ENCODE data around the gene CDC40.

CDC40 gene

GRCh38 chr6:110265273-110265672 lies 85.0 kb downstream of the CDC40 start:
- H3K4me2 ChIP-seq (ENCODE audit: low read depth, low read length, poor library complexity, severe bottlenecking), result no peak overlapping the region
- H3K9me3 ChIP-seq (ENCODE audit: insufficient read depth, low read length), result no peaks in the 10 kb centered on the region
- no peak for TF ChIP-seq EZH2phosphoT487 (conservative IDR thresholded peaks at IDR 0.05; ENCODE audit: low read length)
- TF ChIP-seq, protein P1, sequence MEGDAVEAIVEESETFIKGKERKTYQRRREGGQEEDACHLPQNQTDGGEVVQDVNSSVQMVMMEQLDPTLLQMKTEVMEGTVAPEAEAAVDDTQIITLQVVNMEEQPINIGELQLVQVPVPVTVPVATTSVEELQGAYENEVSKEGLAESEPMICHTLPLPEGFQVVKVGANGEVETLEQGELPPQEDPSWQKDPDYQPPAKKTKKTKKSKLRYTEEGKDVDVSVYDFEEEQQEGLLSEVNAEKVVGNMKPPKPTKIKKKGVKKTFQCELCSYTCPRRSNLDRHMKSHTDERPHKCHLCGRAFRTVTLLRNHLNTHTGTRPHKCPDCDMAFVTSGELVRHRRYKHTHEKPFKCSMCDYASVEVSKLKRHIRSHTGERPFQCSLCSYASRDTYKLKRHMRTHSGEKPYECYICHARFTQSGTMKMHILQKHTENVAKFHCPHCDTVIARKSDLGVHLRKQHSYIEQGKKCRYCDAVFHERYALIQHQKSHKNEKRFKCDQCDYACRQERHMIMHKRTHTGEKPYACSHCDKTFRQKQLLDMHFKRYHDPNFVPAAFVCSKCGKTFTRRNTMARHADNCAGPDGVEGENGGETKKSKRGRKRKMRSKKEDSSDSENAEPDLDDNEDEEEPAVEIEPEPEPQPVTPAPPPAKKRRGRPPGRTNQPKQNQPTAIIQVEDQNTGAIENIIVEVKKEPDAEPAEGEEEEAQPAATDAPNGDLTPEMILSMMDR (IDR thresholded peaks at IDR 0.05; ENCODE audit: insufficient read depth, low read length, poor library complexity, severe bottlenecking), result no peak
- H3F3A ChIP-seq (ENCODE audit: insufficient read depth), result no peaks in the 10 kb centered on the region
- no peak overlapping the region for H2AFZ ChIP-seq (ENCODE audit: low read depth, low read length, severe bottlenecking)
- no peaks in the 10 kb centered on the region for H3K36me3 ChIP-seq (ENCODE audit: low read length)
- H3K27ac ChIP-seq (ENCODE audit: low read depth, low read length), result no peak overlapping the region
- no peaks in the 10 kb centered on the region for H3K27me3 ChIP-seq (ENCODE audit: low read length)
- H3K9ac ChIP-seq (ENCODE audit: low read length), result no peak overlapping the region
- no peak overlapping the region for H3K4me3 ChIP-seq (ENCODE audit: insufficient read depth, low read length, poor library complexity, severe bottlenecking)
- H3K9me2 ChIP-seq (replicated peaks; ENCODE audit: insufficient read depth, low read length), result no peaks in the 10 kb centered on the region
- H4K20me1 ChIP-seq (ENCODE audit: low read depth, low read length), result no peaks in the 10 kb centered on the region
- no peaks in the 10 kb centered on the region for H3K79me2 ChIP-seq (ENCODE audit: insufficient read depth, low read length)

DNA sequence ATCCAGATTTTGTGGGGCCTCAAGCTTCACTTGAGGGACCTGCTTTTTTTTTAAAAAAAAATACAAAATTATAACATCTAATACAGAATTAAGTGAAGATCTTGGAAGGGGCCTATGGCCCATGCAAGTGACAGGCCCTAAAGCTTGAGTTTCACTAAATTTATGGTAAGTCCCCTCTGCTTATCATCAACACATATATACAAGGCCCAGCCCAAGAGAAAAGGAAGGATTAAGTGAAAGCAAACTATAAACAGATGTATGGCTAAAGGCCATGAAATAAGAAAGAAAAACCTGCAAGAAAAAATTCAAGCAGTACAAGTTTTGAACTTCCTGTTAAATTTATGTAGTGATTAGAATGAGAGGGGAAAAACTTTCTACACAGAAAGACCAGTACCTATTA lies 86.8 kb downstream of the CDC40 start:
- Histone ChIP-seq H3K27me3 (ENCODE audit: low read length) (no peaks in the 10 kb centered on the region), H3K27ac (ENCODE audit: low read depth, low read length) (no peak overlapping the region), H2AFZ (ENCODE audit: low read depth, low read length, severe bottlenecking) (no peak overlapping the region), H3K9me3 (ENCODE audit: insufficient read depth, low read length) (no peaks in the 10 kb centered on the region), H3K9ac (ENCODE audit: low read length) (no peak overlapping the region), H3K9me2 (replicated peaks; ENCODE audit: insufficient read depth, low read length) (no peaks in the 10 kb centered on the region), H3K79me2 (ENCODE audit: insufficient read depth, low read length) (no peaks in the 10 kb centered on the region), H3K4me2 (ENCODE audit: low read depth, low read length, poor library complexity, severe bottlenecking) (no peak overlapping the region), H3K36me3 (ENCODE audit: low read length) (no peaks in the 10 kb centered on the region), H3F3A (ENCODE audit: insufficient read depth) (no peaks in the 10 kb centered on the region), H3K4me3 (ENCODE audit: insufficient read depth, low read length, poor library complexity, severe bottlenecking) (no peak overlapping the region), H4K20me1 (ENCODE audit: low read depth, low read length) (no peaks in the 10 kb centered on the region)
- TF ChIP-seq, protein P1 (IDR thresholded peaks at IDR 0.05; ENCODE audit: insufficient read depth, low read length, poor library complexity, severe bottlenecking), result no peak
- TF ChIP-seq EZH2phosphoT487 (conservative IDR thresholded peaks at IDR 0.05; ENCODE audit: low read length), result no peak

DNA sequence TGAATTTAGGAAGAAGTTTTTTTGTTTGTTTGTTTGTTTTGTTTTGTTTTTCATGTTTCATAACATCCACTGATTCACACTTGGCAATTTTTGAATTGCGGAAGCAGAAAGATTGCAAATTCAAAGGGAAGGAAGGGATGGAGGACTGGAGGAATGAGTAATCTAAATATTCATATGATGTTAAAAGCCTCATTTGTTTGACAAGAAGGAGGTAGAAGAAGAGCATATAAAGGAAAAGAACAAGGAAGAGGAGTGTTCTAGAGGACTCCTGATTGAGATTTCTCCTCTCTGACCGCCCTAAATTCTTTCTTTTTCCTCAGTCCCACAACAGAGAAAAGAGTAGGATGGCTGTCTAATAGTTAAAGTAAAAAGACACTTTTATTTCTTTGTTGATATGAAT lies 89.4 kb downstream of the CDC40 start:
- Histone ChIP-seq H4K20me1 (ENCODE audit: low read depth, low read length) (no peaks in the 10 kb centered on the region), H3K9me3 (ENCODE audit: insufficient read depth, low read length) (no peaks in the 10 kb centered on the region), H3F3A (ENCODE audit: insufficient read depth) (no peaks in the 10 kb centered on the region), H3K9ac (ENCODE audit: low read length) (no peak overlapping the region), H3K27ac (ENCODE audit: low read depth, low read length) (no peak overlapping the region), H3K9me2 (replicated peaks; ENCODE audit: insufficient read depth, low read length) (no peaks in the 10 kb centered on the region), H3K36me3 (ENCODE audit: low read length) (no peaks in the 10 kb centered on the region), H3K27me3 (ENCODE audit: low read length) (no peaks in the 10 kb centered on the region), H3K4me3 (ENCODE audit: insufficient read depth, low read length, poor library complexity, severe bottlenecking) (no peak overlapping the region), H2AFZ (ENCODE audit: low read depth, low read length, severe bottlenecking) (no peak overlapping the region), H3K4me2 (ENCODE audit: low read depth, low read length, poor library complexity, severe bottlenecking) (no peak overlapping the region), H3K79me2 (ENCODE audit: insufficient read depth, low read length) (no peaks in the 10 kb centered on the region)
- TF ChIP-seq, protein P1 (IDR thresholded peaks at IDR 0.05; ENCODE audit: insufficient read depth, low read length, poor library complexity, severe bottlenecking), result no peak
- TF ChIP-seq EZH2phosphoT487 (conservative IDR thresholded peaks at IDR 0.05; ENCODE audit: low read length), result no peak

Measured in SU-DHL-6 (cell line).